H1 (cell line): ENCODE results near the gene CADM1. TPM values are rescaled to one million over a fixed set of nuclear protein-coding genes. Genes with fewer than 3 reads are reported as not detected.

ENCODE experiments used
- EP300 ChIP-seq, 2 experiments: IDR thresholded peaks; 1 replicate in 1 of 2; 2 replicates in 1 of 2; pipeline ENCODE4 v1.6.1; 2011 to 2012; ENCODE audit warnings: low read depth in 2 of 2, low read length in 2 of 2, mild to moderate bottlenecking in 2 of 2, borderline replicate concordance in 1 of 2, inconsistent platforms in 1 of 2, moderate library complexity in 1 of 2
- JUND ChIP-seq: IDR thresholded peaks from 2 replicates; pipeline ENCODE4 v1.6.1; 2011; ENCODE audit warnings: mild to moderate bottlenecking, improper control_type of control experiment, low read length
- MAX ChIP-seq: IDR thresholded peaks from 2 replicates; pipeline ENCODE4 v1.6.1; 2012; ENCODE audit warnings: inconsistent platforms
- POU5F1 ChIP-seq: IDR thresholded peaks from 2 replicates; pipeline ENCODE4 v1.6.1; 2011; ENCODE audit warnings: low read depth, mild to moderate bottlenecking, low read length, moderate library complexity
- SAP30 ChIP-seq: fragments of 300-600 bp; sonication (generic); IDR thresholded peaks from 2 replicates; pipeline ENCODE4 v1.7.1; 2012; ENCODE audit warnings: low read length, moderate library complexity, mild to moderate bottlenecking, inconsistent platforms; ENCODE audit not compliant: insufficient read depth, insufficient replicate concordance
- SRF ChIP-seq: IDR thresholded peaks from 2 replicates; pipeline ENCODE4 v1.6.1; 2011; ENCODE audit warnings: mild to moderate bottlenecking, low read depth, low read length, moderate library complexity
- TBP ChIP-seq: IDR thresholded peaks from 2 replicates; pipeline ENCODE4 v1.6.1; 2011; ENCODE audit warnings: low read depth, low read length, improper control_type of control experiment
- TEAD4 ChIP-seq: IDR thresholded peaks from 2 replicates; pipeline ENCODE4 v1.6.1; 2012; ENCODE audit warnings: low read depth, low read length, inconsistent platforms, mixed read lengths
- ZNF274 ChIP-seq: IDR thresholded peaks from 2 replicates; pipeline ENCODE4 v1.7.0; 2012; ENCODE audit warnings: low read length, borderline replicate concordance; ENCODE audit errors: extremely low read depth
- polyA plus RNA-seq, 7 experiments: library from polyadenylated mRNA; depleted of rRNA in 3 of 7; stranded (reverse) in 5 of 7; unstranded in 2 of 7; fragments of >200 nt in 5 of 7; fragments of 200-250 nt in 2 of 7; gene quantifications; 1 replicate in 5 of 7; 2 replicates in 1 of 7; 4 replicates in 1 of 7; pipeline versions ENCODE4 v1.2.1 to v1.2.3, GENCODE V29; 2011 to 2013; ENCODE audit warnings: missing spikeins in 2 of 7, mixed read lengths in 2 of 7
- total RNA-seq: library from RNA; stranded (reverse); fragmentation: NEBNext Ultra II Directional; extraction: Animal tissue kit (Norgen Biotek cat#: 25700); gene quantifications from 2 replicates; pipeline ENCODE4 v1.2.1, GENCODE V29; 2021

Gene CADM1
- total and polyA plus RNA-seq, 2 of the 8 experiments (the other 6 are each of a cell fraction or from before 2014, with no cell fraction given), result 8.3 to 25.3 TPM

GRCh38 chr11:115206365-115207022 lies 297.7 kb downstream of the CADM1 start (continued):
- TF ChIP-seq SAP30 (no peak), JUND (no peak), SRF (no peak), MAX (no peak), TBP (no peak), EP300 (IDR thresholded peaks at IDR 0.05; ENCODE audit: borderline replicate concordance in 1 of 2, low read depth in 2 of 2, low read length in 2 of 2) (no peak), TEAD4 (no peak), POU5F1 (no peak), ZNF274 (no peak)
- TF ChIP-seq, all 59 proteins: peak for 0
